K562 (cell line): ENCODE measurements around the gene MYL12A. TPM values are rescaled to one million over a fixed set of nuclear protein-coding genes. Genes with fewer than 3 reads are reported as not detected.
A peak's percentile ranks its signal among the peaks of the same experiment; 100 is the strongest.

ENCODE experiments used
- CSDE1 ChIP-seq, 2 experiments: fragments of 450-650 bp; IDR thresholded peaks; 2 replicates each; pipeline ENCODE4 v1.6.1; 2016; ENCODE audit warnings: mild to moderate bottlenecking in 1 of 2
- HDAC2 ChIP-seq: fragments of 450-650 bp; IDR thresholded peaks from 2 replicates; pipeline ENCODE4 v1.6.1; 2016; ENCODE audit warnings: mild to moderate bottlenecking
- HDGF ChIP-seq: fragments of 450-650 bp; IDR thresholded peaks from 2 replicates; pipeline ENCODE4 v1.6.1; 2016
- NRF1 ChIP-seq, 2 experiments: fragments of 450-650 bp; IDR thresholded peaks in 1 of 2; conservative IDR thresholded peaks in 1 of 2; 2 replicates each; pipeline ENCODE4 v1.6.1; 2014; ENCODE audit warnings: mild to moderate bottlenecking in 2 of 2
- PML ChIP-seq: IDR thresholded peaks from 2 replicates; pipeline ENCODE4 v1.6.1; 2012; ENCODE audit warnings: low read length, inconsistent platforms
- SIN3A ChIP-seq, 2 experiments: fragments of 150-350 bp in 1 of 2; IDR thresholded peaks; 2 replicates each; pipeline ENCODE4 v1.6.1; 2011 to 2016; ENCODE audit warnings: borderline replicate concordance in 2 of 2, low read depth in 2 of 2, low read length in 2 of 2, mild to moderate bottlenecking in 2 of 2, moderate library complexity in 2 of 2; ENCODE audit not compliant: control insufficient read depth in 1 of 2
- SIN3B ChIP-seq: fragments of 450-650 bp; IDR thresholded peaks from 2 replicates; pipeline ENCODE4 v1.6.1; 2017; ENCODE audit warnings: low read depth, mild to moderate bottlenecking, moderate library complexity
- SRSF1 ChIP-seq: fragments of 200-400 bp; formaldehyde crosslinking; IDR thresholded peaks from 2 replicates; pipeline ENCODE4 v1.6.1; 2017; ENCODE audit warnings: mild to moderate bottlenecking, low read depth, low read length, moderate library complexity
- SRSF7 ChIP-seq: fragments of 200-400 bp; formaldehyde crosslinking; optimal IDR thresholded peaks from 2 replicates; pipeline ENCODE3; 2017; ENCODE audit warnings: mild to moderate bottlenecking, low read depth, low read length
- SRSF9 ChIP-seq: fragments of 200-400 bp; formaldehyde crosslinking; IDR thresholded peaks from 2 replicates; pipeline ENCODE4 v1.6.1; 2017; ENCODE audit warnings: low read depth, low read length, borderline replicate concordance
- TRIM24 ChIP-seq, 2 experiments: fragments of 450-650 bp; IDR thresholded peaks; 2 replicates each; pipeline ENCODE4 v1.6.1; 2016
- ZBTB17 ChIP-seq: fragments of 450-650 bp; formaldehyde crosslinking; IDR thresholded peaks from 2 replicates; pipeline ENCODE4 v1.4.0; 2020; ENCODE audit warnings: mild to moderate bottlenecking
- ZNF224 ChIP-seq: sonication (generic); formaldehyde crosslinking; IDR thresholded peaks from 2 replicates; pipeline ENCODE4 v1.8.0; 2022; ENCODE audit warnings: mild to moderate bottlenecking, missing genetic modification reagents
- ZNF77 ChIP-seq: fragments of 250-450 bp; sonication (Bioruptor Pico); IDR thresholded peaks from 2 replicates; pipeline ENCODE4 v1.5.0; 2020
- polyA plus RNA-seq, 8 experiments: library from polyadenylated mRNA; depleted of rRNA in 4 of 8; stranded (reverse) in 5 of 8; unstranded in 3 of 8; fragments of >200 nt; fragmentation: Nextera tagmentation in 2 of 8; fragmentation: Illumina TruSeq in 1 of 8; extraction: Ambion mirVana in 2 of 8; extraction: Trizol in 1 of 8; gene quantifications; 2 replicates each; pipeline versions ENCODE4 v1.2.1 to v1.2.3, GENCODE V29; 2011 to 2014; ENCODE audit warnings: inconsistent platforms in 1 of 8, missing spikeins in 1 of 8
- total RNA-seq, 7 experiments: library from RNA; depleted of rRNA in 6 of 7; stranded (reverse); fragments of >200 nt in 6 of 7; fragmentation: Illumina TruSeq in 2 of 7; extraction: Trizol in 2 of 7; gene quantifications; 2 replicates each; pipeline versions ENCODE4 v1.2.1 to v1.2.3, GENCODE V29; 2011 to 2021; ENCODE audit warnings: low replicate concordance in 1 of 7
- TF ChIP-seq, protein P1 (sequence below), 2 experiments: fragments of 150-350 bp in 1 of 2; IDR thresholded peaks; 2 replicates each; pipeline ENCODE4 v1.6.1; 2012 to 2016; ENCODE audit warnings: low read depth in 2 of 2, low read length in 2 of 2, mild to moderate bottlenecking in 1 of 2, moderate library complexity in 1 of 2
- TF ChIP-seq, protein P2 (sequence below): fragments of 450-650 bp; IDR thresholded peaks from 2 replicates; pipeline ENCODE4 v1.6.1; 2017; ENCODE audit warnings: antibody characterized with exemption
- TF ChIP-seq, protein P3 (sequence below): sonication (generic); formaldehyde crosslinking; IDR thresholded peaks from 2 replicates; pipeline ENCODE4 v1.8.0; 2022; ENCODE audit warnings: mild to moderate bottlenecking, missing genetic modification reagents
- TF ChIP-seq, protein P4 (sequence below), 2 experiments: fragments of 250-450 bp in 1 of 2; fragments of 450-650 bp in 1 of 2; sonication (Bioruptor Pico) in 1 of 2; IDR thresholded peaks; 2 replicates each; pipeline versions ENCODE4 v1.6.1 to v1.8.0; 2016 to 2021; ENCODE audit warnings: mild to moderate bottlenecking in 2 of 2, moderate library complexity in 2 of 2, missing compliant biosample characterization in 1 of 2, missing genetic modification characterization in 1 of 2

Gene MYL12A
- total and polyA plus RNA-seq, 9 of the 15 experiments (the other 6 are each of a cell fraction or from before 2014, with no cell fraction given): 308 to 1,031 (median 559) TPM

DNA sequence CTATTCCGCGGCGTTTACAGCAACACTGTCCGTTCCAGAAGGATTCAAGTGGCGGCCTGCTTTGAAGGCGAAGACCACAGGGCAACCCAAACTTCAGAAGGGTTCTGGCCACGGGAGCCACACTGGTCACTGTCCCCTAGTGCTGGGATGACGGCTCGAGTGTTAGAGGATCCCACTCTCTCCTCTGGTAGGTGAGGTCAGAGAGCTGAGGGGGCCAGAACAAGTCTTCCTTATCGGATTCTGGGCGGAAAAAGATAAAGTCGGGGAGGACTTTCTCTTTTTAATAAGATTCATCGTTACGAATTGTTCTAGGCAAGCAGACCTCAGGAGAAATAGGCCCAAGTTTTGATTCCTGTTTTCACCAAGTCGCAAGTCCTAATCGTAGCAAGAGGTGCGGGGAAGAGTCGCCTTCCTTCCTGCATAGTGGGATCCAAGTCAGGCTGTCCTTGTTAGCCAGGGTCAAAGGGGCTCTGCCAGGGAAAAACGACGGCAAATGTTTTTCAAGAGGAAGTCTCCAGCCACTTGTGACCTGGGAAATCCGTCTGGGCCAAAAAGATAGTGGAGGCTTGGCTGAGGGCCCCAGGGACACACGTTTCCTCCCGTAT, 864 bp upstream of the MYL12A start (continued):
- TF ChIP-seq, protein P1, sequence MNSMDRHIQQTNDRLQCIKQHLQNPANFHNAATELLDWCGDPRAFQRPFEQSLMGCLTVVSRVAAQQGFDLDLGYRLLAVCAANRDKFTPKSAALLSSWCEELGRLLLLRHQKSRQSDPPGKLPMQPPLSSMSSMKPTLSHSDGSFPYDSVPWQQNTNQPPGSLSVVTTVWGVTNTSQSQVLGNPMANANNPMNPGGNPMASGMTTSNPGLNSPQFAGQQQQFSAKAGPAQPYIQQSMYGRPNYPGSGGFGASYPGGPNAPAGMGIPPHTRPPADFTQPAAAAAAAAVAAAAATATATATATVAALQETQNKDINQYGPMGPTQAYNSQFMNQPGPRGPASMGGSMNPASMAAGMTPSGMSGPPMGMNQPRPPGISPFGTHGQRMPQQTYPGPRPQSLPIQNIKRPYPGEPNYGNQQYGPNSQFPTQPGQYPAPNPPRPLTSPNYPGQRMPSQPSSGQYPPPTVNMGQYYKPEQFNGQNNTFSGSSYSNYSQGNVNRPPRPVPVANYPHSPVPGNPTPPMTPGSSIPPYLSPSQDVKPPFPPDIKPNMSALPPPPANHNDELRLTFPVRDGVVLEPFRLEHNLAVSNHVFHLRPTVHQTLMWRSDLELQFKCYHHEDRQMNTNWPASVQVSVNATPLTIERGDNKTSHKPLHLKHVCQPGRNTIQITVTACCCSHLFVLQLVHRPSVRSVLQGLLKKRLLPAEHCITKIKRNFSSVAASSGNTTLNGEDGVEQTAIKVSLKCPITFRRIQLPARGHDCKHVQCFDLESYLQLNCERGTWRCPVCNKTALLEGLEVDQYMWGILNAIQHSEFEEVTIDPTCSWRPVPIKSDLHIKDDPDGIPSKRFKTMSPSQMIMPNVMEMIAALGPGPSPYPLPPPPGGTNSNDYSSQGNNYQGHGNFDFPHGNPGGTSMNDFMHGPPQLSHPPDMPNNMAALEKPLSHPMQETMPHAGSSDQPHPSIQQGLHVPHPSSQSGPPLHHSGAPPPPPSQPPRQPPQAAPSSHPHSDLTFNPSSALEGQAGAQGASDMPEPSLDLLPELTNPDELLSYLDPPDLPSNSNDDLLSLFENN (IDR thresholded peaks at IDR 0.05; ENCODE audit: low read depth in 2 of 2, low read length in 2 of 2): peak in 1 of 2 experiments; percentile 13; a peak in 2 of 4 replicates
- TF ChIP-seq SRSF9: no peak
- peak; percentile 84 for TF ChIP-seq HDAC2
- TF ChIP-seq, protein P2, sequence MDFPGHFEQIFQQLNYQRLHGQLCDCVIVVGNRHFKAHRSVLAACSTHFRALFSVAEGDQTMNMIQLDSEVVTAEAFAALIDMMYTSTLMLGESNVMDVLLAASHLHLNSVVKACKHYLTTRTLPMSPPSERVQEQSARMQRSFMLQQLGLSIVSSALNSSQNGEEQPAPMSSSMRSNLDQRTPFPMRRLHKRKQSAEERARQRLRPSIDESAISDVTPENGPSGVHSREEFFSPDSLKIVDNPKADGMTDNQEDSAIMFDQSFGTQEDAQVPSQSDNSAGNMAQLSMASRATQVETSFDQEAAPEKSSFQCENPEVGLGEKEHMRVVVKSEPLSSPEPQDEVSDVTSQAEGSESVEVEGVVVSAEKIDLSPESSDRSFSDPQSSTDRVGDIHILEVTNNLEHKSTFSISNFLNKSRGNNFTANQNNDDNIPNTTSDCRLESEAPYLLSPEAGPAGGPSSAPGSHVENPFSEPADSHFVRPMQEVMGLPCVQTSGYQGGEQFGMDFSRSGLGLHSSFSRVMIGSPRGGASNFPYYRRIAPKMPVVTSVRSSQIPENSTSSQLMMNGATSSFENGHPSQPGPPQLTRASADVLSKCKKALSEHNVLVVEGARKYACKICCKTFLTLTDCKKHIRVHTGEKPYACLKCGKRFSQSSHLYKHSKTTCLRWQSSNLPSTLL: no peak
- peak; percentile 76 for TF ChIP-seq PML
- TF ChIP-seq, protein P3, sequence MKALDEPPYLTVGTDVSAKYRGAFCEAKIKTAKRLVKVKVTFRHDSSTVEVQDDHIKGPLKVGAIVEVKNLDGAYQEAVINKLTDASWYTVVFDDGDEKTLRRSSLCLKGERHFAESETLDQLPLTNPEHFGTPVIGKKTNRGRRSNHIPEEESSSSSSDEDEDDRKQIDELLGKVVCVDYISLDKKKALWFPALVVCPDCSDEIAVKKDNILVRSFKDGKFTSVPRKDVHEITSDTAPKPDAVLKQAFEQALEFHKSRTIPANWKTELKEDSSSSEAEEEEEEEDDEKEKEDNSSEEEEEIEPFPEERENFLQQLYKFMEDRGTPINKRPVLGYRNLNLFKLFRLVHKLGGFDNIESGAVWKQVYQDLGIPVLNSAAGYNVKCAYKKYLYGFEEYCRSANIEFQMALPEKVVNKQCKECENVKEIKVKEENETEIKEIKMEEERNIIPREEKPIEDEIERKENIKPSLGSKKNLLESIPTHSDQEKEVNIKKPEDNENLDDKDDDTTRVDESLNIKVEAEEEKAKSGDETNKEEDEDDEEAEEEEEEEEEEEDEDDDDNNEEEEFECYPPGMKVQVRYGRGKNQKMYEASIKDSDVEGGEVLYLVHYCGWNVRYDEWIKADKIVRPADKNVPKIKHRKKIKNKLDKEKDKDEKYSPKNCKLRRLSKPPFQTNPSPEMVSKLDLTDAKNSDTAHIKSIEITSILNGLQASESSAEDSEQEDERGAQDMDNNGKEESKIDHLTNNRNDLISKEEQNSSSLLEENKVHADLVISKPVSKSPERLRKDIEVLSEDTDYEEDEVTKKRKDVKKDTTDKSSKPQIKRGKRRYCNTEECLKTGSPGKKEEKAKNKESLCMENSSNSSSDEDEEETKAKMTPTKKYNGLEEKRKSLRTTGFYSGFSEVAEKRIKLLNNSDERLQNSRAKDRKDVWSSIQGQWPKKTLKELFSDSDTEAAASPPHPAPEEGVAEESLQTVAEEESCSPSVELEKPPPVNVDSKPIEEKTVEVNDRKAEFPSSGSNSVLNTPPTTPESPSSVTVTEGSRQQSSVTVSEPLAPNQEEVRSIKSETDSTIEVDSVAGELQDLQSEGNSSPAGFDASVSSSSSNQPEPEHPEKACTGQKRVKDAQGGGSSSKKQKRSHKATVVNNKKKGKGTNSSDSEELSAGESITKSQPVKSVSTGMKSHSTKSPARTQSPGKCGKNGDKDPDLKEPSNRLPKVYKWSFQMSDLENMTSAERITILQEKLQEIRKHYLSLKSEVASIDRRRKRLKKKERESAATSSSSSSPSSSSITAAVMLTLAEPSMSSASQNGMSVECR (CRISPR knock-in tag): no peak; the same call in none of the 2 replicates
- TF ChIP-seq ZBTB17 (CRISPR knock-in tag): no peak; the same call in 1 of the 2 replicates
- no peak for TF ChIP-seq HDGF
- no peak for TF ChIP-seq ZNF77 (CRISPR knock-in tag)
- no peak for TF ChIP-seq SRSF1
- no peak for TF ChIP-seq SIN3B
- peak; percentile 96 for TF ChIP-seq ZNF224 (CRISPR knock-in tag)
- peak; percentile 44 to 64; a peak in 3 of 4 replicates for TF ChIP-seq TRIM24 (IDR thresholded peaks at IDR 0.05)
- TF ChIP-seq, protein P4, sequence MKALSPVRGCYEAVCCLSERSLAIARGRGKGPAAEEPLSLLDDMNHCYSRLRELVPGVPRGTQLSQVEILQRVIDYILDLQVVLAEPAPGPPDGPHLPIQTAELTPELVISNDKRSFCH (CRISPR knock-in tag; IDR thresholded peaks at IDR 0.05): no peak
- TF ChIP-seq, protein P4 (tag; IDR thresholded peaks at IDR 0.05): peak; percentile 64
- no peak for TF ChIP-seq CSDE1 (IDR thresholded peaks at IDR 0.05)
- TF ChIP-seq SRSF7: no peak
- no peak for TF ChIP-seq NRF1 (conservative IDR thresholded peaks at IDR 0.05 in 1 of 2, IDR thresholded peaks at IDR 0.05 in 1 of 2)
- no peak; a peak in 1 of 4 replicates for TF ChIP-seq SIN3A (IDR thresholded peaks at IDR 0.05; ENCODE audit: borderline replicate concordance in 2 of 2, control insufficient read depth in 1 of 2, low read depth in 2 of 2, low read length in 2 of 2)
